GM12878 (cell line): ENCODE results near the gene RIPOR3. TPM values are rescaled to one million over a fixed set of nuclear protein-coding genes. Genes with fewer than 3 reads are reported as not detected.
A peak's percentile ranks its signal among the peaks of the same experiment; 100 is the strongest.

Experiments used
- ATAC-seq: fragments of 200-7000 bp; cut with Tn5 transposase; 3 replicates; pipeline ENCODE4 v1.9.1; 2020; ENCODE audit warnings: mild to moderate bottlenecking, moderate library complexity
- BruUV-seq: library from RNA; stranded (reverse); fragments of 400-500 nt; replicated peaks from 2 replicates; lab custom pipeline; 2021; lab: Mats Ljungman, UMichigan
- CTCF ChIA-PET: fragments of 300-600 bp; sonication (Branson Sonifier 250); formaldehyde crosslinking; extraction: SDS; loops from one replicate; lab custom pipeline; 2021; ENCODE audit warnings: inconsistent platforms; lab: Yijun Ruan, JAX
- POLR2A ChIA-PET: fragments of 350-600 bp; formaldehyde crosslinking; extraction: SDS; loops from one replicate; lab custom pipeline; 2021; ENCODE audit warnings: inconsistent platforms; lab: Charles Lee
- RAD21 ChIA-PET: fragments of 300-600 bp; sonication (Branson Sonifier 250); formaldehyde crosslinking; loops from one replicate; lab custom pipeline; 2023; ENCODE audit warnings: antibody characterized with exemption; ENCODE audit not compliant: unreplicated experiment; lab: Charles Lee
- SMC1A ChIA-PET: fragments of 300-600 bp; sonication (Branson Sonifier 250); formaldehyde crosslinking; loops from one replicate; lab custom pipeline; 2023; ENCODE audit not compliant: unreplicated experiment, uncharacterized antibody; lab: Charles Lee
- DNase-seq: peaks from one replicate; pipeline ENCODE4 v3.0.0-alpha.2; 2011; ENCODE audit warnings: low read depth, low spot score
- FAIRE-seq: peaks from 3 replicates; lab custom pipeline; 2011; peaks lifted over from hg19 to GRCh38; lab: Jason Lieb, UNC
- H2AFZ ChIP-seq: 2 replicates; pipeline ENCODE4 v1.6.0; 2011; ENCODE audit warnings: low read depth, low read length, control low read depth; ENCODE audit not compliant: control insufficient read depth
- H3K27ac ChIP-seq: 2 replicates; pipeline ENCODE4 v1.5.1; 2011; ENCODE audit warnings: control low read depth; ENCODE audit not compliant: control insufficient read depth, insufficient read depth
- H3K27me3 ChIP-seq, 2 experiments: replicated peaks in 1 of 2; 2 replicates each; pipeline versions ENCODE4 v1.6.0 to v1.6.1; 2011; ENCODE audit warnings: low read length in 1 of 2; ENCODE audit not compliant: control insufficient read depth in 2 of 2, insufficient read depth in 2 of 2
- H3K36me3 ChIP-seq, 2 experiments: 2 replicates each; pipeline ENCODE4 v1.5.1; 2011; ENCODE audit warnings: low read length in 1 of 2; ENCODE audit not compliant: control insufficient read depth in 2 of 2, insufficient read depth in 2 of 2
- H3K4me1 ChIP-seq: 2 replicates; pipeline ENCODE4 v1.6.1; 2011; ENCODE audit warnings: mild to moderate bottlenecking, low read length, moderate library complexity, mixed read lengths; ENCODE audit not compliant: control insufficient read depth, insufficient read depth
- H3K4me2 ChIP-seq: 2 replicates; pipeline ENCODE4 v1.6.0; 2011; ENCODE audit warnings: control low read depth; ENCODE audit not compliant: control insufficient read depth, insufficient read depth
- H3K4me3 ChIP-seq: fragments of 200-600 bp; sonication (generic); 2 replicates; pipeline ENCODE4 v1.5.1; 2016
- H3K79me2 ChIP-seq: 2 replicates; pipeline ENCODE4 v1.6.0; 2011; ENCODE audit warnings: low read length; ENCODE audit not compliant: control insufficient read depth, insufficient read depth
- H3K9ac ChIP-seq: 2 replicates; pipeline ENCODE4 v1.8.0; 2011; ENCODE audit warnings: low read length, control low read depth, mixed read lengths; ENCODE audit not compliant: control insufficient read depth, insufficient read depth
- H3K9me3 ChIP-seq: replicated peaks from 3 replicates; pipeline ENCODE4 v1.5.1; 2011; ENCODE audit warnings: mild to moderate bottlenecking, low read length; ENCODE audit not compliant: control insufficient read depth, insufficient read depth
- H4K20me1 ChIP-seq: 2 replicates; pipeline ENCODE4 v1.6.0; 2011; ENCODE audit not compliant: control insufficient read depth, insufficient read depth
- ATF7 ChIP-seq: fragments of 450-650 bp; IDR thresholded peaks from 2 replicates; pipeline ENCODE4 v1.6.1; 2016; ENCODE audit warnings: low read depth, mild to moderate bottlenecking
- DPF2 ChIP-seq: fragments of 450-650 bp; IDR thresholded peaks from 2 replicates; pipeline ENCODE4 v1.6.1; 2017; ENCODE audit warnings: mild to moderate bottlenecking
- ETV6 ChIP-seq, 2 experiments: fragments of 450-650 bp in 1 of 2; IDR thresholded peaks in 1 of 2; conservative IDR thresholded peaks in 1 of 2; 2 replicates each; pipeline ENCODE4 v1.6.1; 2014; ENCODE audit warnings: antibody characterized with exemption in 1 of 2, borderline replicate concordance in 1 of 2, low read depth in 1 of 2, mild to moderate bottlenecking in 1 of 2, moderate library complexity in 1 of 2
- HDAC2 ChIP-seq: fragments of 200-600 bp; sonication (generic); IDR thresholded peaks from 2 replicates; pipeline ENCODE4 v1.6.1; 2017
- HDAC6 ChIP-seq: fragments of 200-600 bp; sonication (generic); IDR thresholded peaks from one replicate; pipeline ENCODE4 v1.8.0; 2017; ENCODE audit warnings: antibody characterized with exemption; ENCODE audit not compliant: unreplicated experiment
- JUNB ChIP-seq: IDR thresholded peaks from 2 replicates; pipeline ENCODE4 v1.6.1; 2016; ENCODE audit warnings: antibody characterized with exemption, mild to moderate bottlenecking
- POLR2A ChIP-seq: IDR thresholded peaks from 2 replicates; pipeline ENCODE4 v1.6.1; 2011; ENCODE audit warnings: low read depth, mild to moderate bottlenecking, low read length
- RB1 ChIP-seq: fragments of 450-650 bp; formaldehyde crosslinking; IDR thresholded peaks from 2 replicates; pipeline ENCODE4 v1.6.1; 2017; ENCODE audit warnings: mild to moderate bottlenecking, borderline replicate concordance
- TCF12 ChIP-seq: IDR thresholded peaks from 2 replicates; pipeline ENCODE4 v1.6.1; 2011; ENCODE audit warnings: low read depth, mild to moderate bottlenecking, low read length
- ZBED1 ChIP-seq: IDR thresholded peaks from 2 replicates; pipeline ENCODE4 v1.6.1; 2016; ENCODE audit warnings: borderline replicate concordance
- WGBS: methylation state at CpG from one replicate; pipeline ENCODE4 v1.1.6; 2016; ENCODE audit warnings: low lambda C conversion rate; ENCODE audit not compliant: insufficient replicate concordance, insufficient coverage; ENCODE audit errors: missing lambda C conversion rate; 5-methylcytosine and 5-hydroxymethylcytosine counted together
- in situ Hi-C: fragments of 300-500 bp; cut with MboI; formaldehyde crosslinking; loops from 9 replicates; pipeline ENCODE4 v1.14.3; 2018; ENCODE audit warnings: mixed read lengths
- intact Hi-C: fragments of 100-400 bp; cut with micrococcal nuclease; formaldehyde crosslinking; loops from one replicate; pipeline ENCODE4 v1.14.2; 2022; ENCODE audit not compliant: unreplicated experiment
- polyA plus RNA-seq, 11 experiments: library from polyadenylated mRNA; depleted of rRNA in 4 of 11; unstranded in 6 of 11; stranded (reverse) in 5 of 11; fragments of >200 nt; fragmentation: Nextera tagmentation in 4 of 11; fragmentation: Illumina TruSeq in 1 of 11; extraction: Ambion mirVana in 4 of 11; extraction: Trizol in 1 of 11; gene quantifications; 1 replicate in 1 of 11; 2 replicates in 10 of 11; pipeline versions ENCODE4 v1.2.1 to v1.2.3, GENCODE V29; 2011 to 2016; ENCODE audit warnings: inconsistent platforms in 2 of 11, missing spikeins in 2 of 11, low read depth in 1 of 11
- total RNA-seq, 4 experiments: library from RNA; depleted of rRNA in 3 of 4; stranded (reverse); fragments of >200 nt in 3 of 4; fragmentation: Illumina TruSeq in 1 of 4; extraction: Trizol in 1 of 4; gene quantifications; 2 replicates each; pipeline versions ENCODE4 v1.2.1 to v1.2.3, GENCODE V29; 2013 to 2021

RIPOR3 gene
- total and polyA plus RNA-seq, 10 of the 15 experiments (the other 5 are each of a cell fraction or from before 2014, with no cell fraction given) = 0.04 to 0.55 (median 0.12) TPM; not detected in 6

GRCh38 chr20:50602432-50603088, 88.8 kb downstream of the RIPOR3 start (continued):
- TF ChIP-seq ETV6 (conservative IDR thresholded peaks at IDR 0.05 in 1 of 2, IDR thresholded peaks at IDR 0.05 in 1 of 2; ENCODE audit: borderline replicate concordance in 1 of 2, low read depth in 1 of 2) = no peak
- TF ChIP-seq DPF2 = no peak
- TF ChIP-seq ATF7 = no peak
- no peak for TF ChIP-seq ZBED1
- TF ChIP-seq HDAC6 = no peak
- no peak for TF ChIP-seq RB1
- no peak for TF ChIP-seq TCF12
- no peak for TF ChIP-seq POLR2A
- TF ChIP-seq HDAC2 = no peak

GRCh38 chr20:50601511-50602431, 89.6 kb downstream of the RIPOR3 start:
- RAD21 ChIA-PET = no interaction called here
- POLR2A ChIA-PET = no interaction called here
- H3K27me3 ChIP-seq = no peaks in the 10 kb centered on the region; a peak in 1 of 4 replicates
- TF ChIP-seq JUNB = no peak
- TF ChIP-seq, all 136 proteins: peak for 0
- SMC1A ChIA-PET = no interaction called here
- in situ Hi-C loops = no loop called here
- H3K9ac ChIP-seq = no peak overlapping the region
- DNase-seq = no peak
- H3K4me2 ChIP-seq = no peak overlapping the region
- WGBS = 64% methylated on average over 33 of the region's 33 CpGs
- H3K4me1 ChIP-seq = peaks cover 9% of the 10 kb centered on the region; the same call in 1 of the 2 replicates
- no peak overlapping the region for H2AFZ ChIP-seq
- H3K9me3 ChIP-seq = no peaks in the 10 kb centered on the region; the same call in 2 of the 3 replicates
- H3K36me3 ChIP-seq = no peaks in the 10 kb centered on the region
- intact Hi-C loops = no loop called here
- FAIRE-seq = no peak
- ATAC-seq = peak; percentile 27; the same call in 2 of the 3 replicates
- H3K4me3 ChIP-seq = no peak overlapping the region
- CTCF ChIA-PET = no interaction called here
- no peak overlapping the region for H3K27ac ChIP-seq
- no peaks in the 10 kb centered on the region for H4K20me1 ChIP-seq
- BruUV-seq = no TSS peak
- no peaks in the 10 kb centered on the region for H3K79me2 ChIP-seq
